WTC11 (cell line): ENCODE data around the gene TKT. TPM values are rescaled to one million over a fixed set of nuclear protein-coding genes. Genes with fewer than 3 reads are reported as not detected.

Source experiments
- ATAC-seq: fragments of 200-7000 bp; cut with Tn5 transposase; 2 replicates; pipeline ENCODE4 v1.10.0; 2021; ENCODE audit warnings: mild to moderate bottlenecking, moderate library complexity
- CTCF ChIA-PET: fragments of 300-600 bp; sonication (Branson Sonifier 250); formaldehyde crosslinking; loops from one replicate; lab custom pipeline; 2021; ENCODE audit warnings: antibody characterized with exemption; lab: Charles Lee
- POLR2A ChIA-PET: fragments of 350-600 bp; sonication (Branson Sonifier 250); formaldehyde crosslinking; loops from one replicate; lab custom pipeline; 2021; ENCODE audit warnings: antibody characterized with exemption; lab: Charles Lee
- DNase-seq: peaks from one replicate; pipeline ENCODE4 v3.0.0; 2021; ENCODE audit warnings: low spot score
- H3K27ac Mint-ChIP-seq: 2 replicates; pipeline ENCODE4 v1.8.0; 2021; ENCODE audit warnings: mixed read lengths
- H3K27me3 Mint-ChIP-seq: 2 replicates; pipeline ENCODE4 v1.8.0; 2021; ENCODE audit warnings: low read depth, mild to moderate bottlenecking, moderate library complexity, mixed read lengths
- H3K36me3 Mint-ChIP-seq: 2 replicates; pipeline ENCODE4 v1.8.0; 2021; ENCODE audit warnings: mixed read lengths
- H3K4me1 Mint-ChIP-seq: 2 replicates; pipeline ENCODE4 v1.8.0; 2022; ENCODE audit warnings: mixed read lengths
- H3K4me3 Mint-ChIP-seq: 2 replicates; pipeline ENCODE4 v1.8.0; 2021; ENCODE audit warnings: mild to moderate bottlenecking, moderate library complexity, mixed read lengths
- H3K9me3 Mint-ChIP-seq: 2 replicates; pipeline ENCODE4 v1.8.0; 2021; ENCODE audit warnings: mixed read lengths
- ELF4 ChIP-seq: sonication (generic); formaldehyde crosslinking; IDR thresholded peaks from 2 replicates; pipeline ENCODE4 v1.8.1; 2022; ENCODE audit warnings: low read depth, mild to moderate bottlenecking, moderate library complexity, missing genetic modification reagents
- FOXP1 ChIP-seq: sonication (generic); formaldehyde crosslinking; IDR thresholded peaks from 2 replicates; pipeline ENCODE4 v1.8.0; 2022; ENCODE audit warnings: missing genetic modification reagents, mild to moderate bottlenecking, moderate library complexity, borderline replicate concordance
- GRHL2 ChIP-seq: fragments of 250-450 bp; sonication (Bioruptor Pico); IDR thresholded peaks from 2 replicates; pipeline ENCODE4 v1.8.0; 2022; ENCODE audit warnings: mild to moderate bottlenecking, moderate library complexity; ENCODE audit not compliant: insufficient replicate concordance, severe bottlenecking
- KAT7 ChIP-seq: sonication (generic); formaldehyde crosslinking; IDR thresholded peaks from 2 replicates; pipeline ENCODE4 v1.8.1; 2023; ENCODE audit warnings: missing genetic modification reagents, mild to moderate bottlenecking, borderline replicate concordance
- NR2C2 ChIP-seq: sonication (generic); formaldehyde crosslinking; IDR thresholded peaks from 2 replicates; pipeline ENCODE4 v1.8.0; 2022; ENCODE audit warnings: mild to moderate bottlenecking, missing genetic modification reagents
- TCF7 ChIP-seq: sonication (generic); formaldehyde crosslinking; IDR thresholded peaks from 2 replicates; pipeline ENCODE4 v1.8.0; 2022; ENCODE audit warnings: mild to moderate bottlenecking, low read depth, missing genetic modification reagents, moderate library complexity
- TEAD4 ChIP-seq: sonication (generic); formaldehyde crosslinking; IDR thresholded peaks from 2 replicates; pipeline ENCODE4 v1.8.0; 2022; ENCODE audit warnings: mild to moderate bottlenecking, missing genetic modification reagents
- ZNF263 ChIP-seq: sonication (generic); formaldehyde crosslinking; IDR thresholded peaks from 2 replicates; pipeline ENCODE4 v1.8.1; 2022; ENCODE audit warnings: low read depth, mild to moderate bottlenecking, moderate library complexity, missing genetic modification reagents
- ZNF317 ChIP-seq: sonication (generic); formaldehyde crosslinking; IDR thresholded peaks from 2 replicates; pipeline ENCODE4 v1.8.1; 2023; ENCODE audit warnings: low read depth, mild to moderate bottlenecking, moderate library complexity, missing genetic modification reagents, borderline replicate concordance
- ZNF416 ChIP-seq: fragments of 250-450 bp; sonication (Bioruptor Pico); IDR thresholded peaks from 2 replicates; pipeline ENCODE4 v1.9.0; 2021; ENCODE audit warnings: mild to moderate bottlenecking, inconsistent platforms
- total RNA-seq: library from RNA; stranded (reverse); gene quantifications from 3 replicates; pipeline ENCODE4 v1.2.3, GENCODE V29; 2021
- TF ChIP-seq, protein P1 (sequence below): fragments of 200-600 bp; IDR thresholded peaks from 2 replicates; pipeline ENCODE4 v1.8.0; 2022; ENCODE audit warnings: antibody characterized with exemption
- TF ChIP-seq, protein P2 (sequence below): sonication (generic); formaldehyde crosslinking; IDR thresholded peaks from 2 replicates; pipeline ENCODE4 v1.8.1; 2023; ENCODE audit warnings: mild to moderate bottlenecking, missing genetic modification reagents, moderate library complexity
- TF ChIP-seq, protein P3 (sequence below): sonication (generic); formaldehyde crosslinking; IDR thresholded peaks from 2 replicates; pipeline ENCODE4 v1.8.0; 2022; ENCODE audit warnings: mild to moderate bottlenecking, missing genetic modification reagents
- TF ChIP-seq, protein P4 (sequence below): sonication (generic); formaldehyde crosslinking; IDR thresholded peaks from 2 replicates; pipeline ENCODE4 v1.8.0; 2022; ENCODE audit warnings: mild to moderate bottlenecking, missing genetic modification reagents
- TF ChIP-seq, protein P5 (sequence below): fragments of 250-450 bp; sonication (Bioruptor Pico); IDR thresholded peaks from 2 replicates; pipeline ENCODE4 v1.9.0; 2021; ENCODE audit warnings: moderate library complexity, mild to moderate bottlenecking, inconsistent platforms, borderline replicate concordance
- TF ChIP-seq, protein P6 (sequence below): sonication (generic); formaldehyde crosslinking; IDR thresholded peaks from 2 replicates; pipeline ENCODE4 v1.8.1; 2022; ENCODE audit warnings: mild to moderate bottlenecking, moderate library complexity, missing genetic modification reagents

TKT gene
- total RNA-seq, 1 experiment from 2014 or later = 1,040 TPM

DNA sequence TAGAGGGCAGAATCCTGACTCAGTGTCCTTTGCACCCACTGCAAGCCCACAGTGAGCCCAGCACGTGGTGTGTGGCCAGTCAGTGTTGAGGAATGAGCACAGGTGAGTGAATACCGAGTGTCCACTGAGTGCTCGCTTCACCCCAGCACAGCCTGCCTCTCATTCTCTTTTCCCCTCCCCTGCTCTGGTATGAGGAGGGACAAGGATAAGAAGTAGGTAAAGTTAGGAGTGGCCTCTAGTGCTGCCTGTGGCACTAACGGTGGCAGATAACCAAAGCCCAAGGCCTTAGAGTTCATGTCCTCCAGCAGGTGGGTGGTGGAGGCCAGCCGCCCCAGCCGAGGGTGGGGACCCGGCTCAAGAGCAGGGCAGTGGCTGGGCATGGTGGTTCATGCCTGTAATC lies 56.8 kb downstream of the TKT start (continued):
- TF ChIP-seq, protein P1, sequence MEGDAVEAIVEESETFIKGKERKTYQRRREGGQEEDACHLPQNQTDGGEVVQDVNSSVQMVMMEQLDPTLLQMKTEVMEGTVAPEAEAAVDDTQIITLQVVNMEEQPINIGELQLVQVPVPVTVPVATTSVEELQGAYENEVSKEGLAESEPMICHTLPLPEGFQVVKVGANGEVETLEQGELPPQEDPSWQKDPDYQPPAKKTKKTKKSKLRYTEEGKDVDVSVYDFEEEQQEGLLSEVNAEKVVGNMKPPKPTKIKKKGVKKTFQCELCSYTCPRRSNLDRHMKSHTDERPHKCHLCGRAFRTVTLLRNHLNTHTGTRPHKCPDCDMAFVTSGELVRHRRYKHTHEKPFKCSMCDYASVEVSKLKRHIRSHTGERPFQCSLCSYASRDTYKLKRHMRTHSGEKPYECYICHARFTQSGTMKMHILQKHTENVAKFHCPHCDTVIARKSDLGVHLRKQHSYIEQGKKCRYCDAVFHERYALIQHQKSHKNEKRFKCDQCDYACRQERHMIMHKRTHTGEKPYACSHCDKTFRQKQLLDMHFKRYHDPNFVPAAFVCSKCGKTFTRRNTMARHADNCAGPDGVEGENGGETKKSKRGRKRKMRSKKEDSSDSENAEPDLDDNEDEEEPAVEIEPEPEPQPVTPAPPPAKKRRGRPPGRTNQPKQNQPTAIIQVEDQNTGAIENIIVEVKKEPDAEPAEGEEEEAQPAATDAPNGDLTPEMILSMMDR = no peak

DNA sequence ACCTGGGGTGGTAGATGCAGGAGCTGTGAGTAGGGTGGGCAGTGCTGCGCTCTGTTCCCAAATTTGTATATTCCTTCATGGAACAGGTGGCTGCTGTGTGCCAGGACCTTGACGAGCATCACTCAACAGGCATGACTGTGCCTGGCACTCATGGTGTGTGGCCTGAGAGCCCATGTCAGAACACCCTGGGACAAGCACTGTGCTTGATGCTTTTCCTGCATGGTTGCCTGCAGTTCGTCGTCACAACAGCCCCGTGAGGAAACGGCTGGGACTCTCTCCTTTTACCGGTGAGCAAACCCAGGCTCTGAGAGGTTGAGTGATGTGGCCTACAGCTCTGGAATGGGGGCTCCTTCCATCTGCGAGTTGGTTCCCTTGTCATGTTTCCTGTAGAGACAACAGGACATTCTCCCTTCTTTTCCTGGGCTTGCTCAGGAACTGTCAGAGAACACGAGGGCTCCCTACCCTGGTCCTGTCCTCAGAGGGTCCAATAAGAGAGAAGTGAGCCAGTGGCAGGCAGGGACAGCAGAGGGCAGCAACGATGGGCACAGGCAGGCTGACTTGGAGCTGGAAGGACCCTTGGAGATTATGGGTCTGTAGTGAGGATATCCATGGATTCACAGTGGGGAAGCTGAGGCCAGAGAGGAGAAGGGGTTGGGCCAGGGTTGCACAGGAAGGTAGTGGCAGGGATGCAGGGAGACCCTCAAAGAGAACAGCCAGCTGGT lies 57.4 kb downstream of the TKT start:
- TF ChIP-seq GRHL2 (CRISPR knock-in tag) = no peak
- H3K4me1 Mint-ChIP-seq = peaks cover 21% of the 10 kb centered on the region
- CTCF ChIA-PET = interaction anchor here (0.5 to 1.3 kb wide), 10 partner anchors 22 to 302 kb away, joined by 3 to 8 read pairs (median 3); partner anchors contain the start of gene PRKCD
- DNase-seq = no peak
- POLR2A ChIA-PET = no interaction called here
- H3K36me3 Mint-ChIP-seq = no peaks in the 10 kb centered on the region
- no peak overlapping the region for H3K27ac Mint-ChIP-seq
- peaks cover 4% of the 10 kb centered on the region; the same call in 1 of the 2 replicates for H3K9me3 Mint-ChIP-seq
- H3K4me3 Mint-ChIP-seq = no peak overlapping the region
- ATAC-seq = peak; percentile 23
- peaks cover 10% of the 10 kb centered on the region; the same call in 1 of the 2 replicates for H3K27me3 Mint-ChIP-seq

DNA sequence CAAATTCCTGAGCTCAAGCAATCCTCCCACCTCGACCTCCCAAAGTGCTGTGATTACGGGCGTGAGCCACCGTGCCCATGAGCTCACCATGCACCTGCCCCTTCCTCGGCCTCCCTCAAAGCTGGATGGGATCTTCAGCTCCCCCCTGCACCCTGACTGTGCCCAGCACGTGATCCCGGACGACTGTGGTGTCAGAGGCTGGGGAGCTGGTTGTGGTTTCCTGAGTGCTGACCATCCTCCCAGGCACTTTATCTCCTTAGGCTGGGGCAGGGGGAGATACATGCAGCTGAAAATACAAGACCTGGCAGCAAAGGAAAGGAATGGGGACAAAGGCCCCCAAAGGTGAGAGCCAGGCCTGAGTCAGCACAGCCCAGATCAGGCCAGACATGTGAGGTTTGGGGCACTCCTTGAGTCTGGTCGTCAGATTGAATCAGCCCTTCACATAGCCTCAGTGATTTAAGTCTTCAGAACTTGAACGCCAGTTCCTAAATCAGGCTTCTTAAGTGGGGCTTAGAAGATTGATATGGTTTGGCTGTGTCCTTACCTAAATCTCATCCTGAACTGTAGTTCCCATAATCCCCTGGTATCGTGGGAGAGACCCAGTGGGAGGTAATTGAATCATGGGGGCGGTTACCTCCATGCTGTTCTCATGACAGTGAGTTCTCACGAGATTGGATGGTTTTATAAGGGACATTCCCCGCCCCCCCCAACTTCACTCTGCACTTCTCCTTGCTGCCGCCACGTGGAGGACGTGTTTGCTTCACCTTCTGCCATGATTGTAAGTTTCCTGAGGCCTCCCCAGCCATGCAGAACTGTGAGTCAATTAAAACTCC lies 59.0 kb downstream of the TKT start:
- CTCF ChIA-PET = interaction anchor here (0.6 to 3.2 kb wide), 27 partner anchors 9 to 351 kb away, joined by 3 to 48 read pairs (median 5); partner anchors contain the start of genes DCP1A, PRKCD and RFT1
- Mint-ChIP-seq H3K4me1 (peaks cover 27% of the 10 kb centered on the region), H3K9me3 (peaks cover 4% of the 10 kb centered on the region; the same call in 1 of the 2 replicates)
- no peak for ATAC-seq
- TF ChIP-seq TEAD4 = no peak
- TF ChIP-seq, protein P2, sequence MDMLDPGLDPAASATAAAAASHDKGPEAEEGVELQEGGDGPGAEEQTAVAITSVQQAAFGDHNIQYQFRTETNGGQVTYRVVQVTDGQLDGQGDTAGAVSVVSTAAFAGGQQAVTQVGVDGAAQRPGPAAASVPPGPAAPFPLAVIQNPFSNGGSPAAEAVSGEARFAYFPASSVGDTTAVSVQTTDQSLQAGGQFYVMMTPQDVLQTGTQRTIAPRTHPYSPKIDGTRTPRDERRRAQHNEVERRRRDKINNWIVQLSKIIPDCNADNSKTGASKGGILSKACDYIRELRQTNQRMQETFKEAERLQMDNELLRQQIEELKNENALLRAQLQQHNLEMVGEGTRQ (CRISPR knock-in tag) = peak; percentile 68
- TF ChIP-seq, protein P3, sequence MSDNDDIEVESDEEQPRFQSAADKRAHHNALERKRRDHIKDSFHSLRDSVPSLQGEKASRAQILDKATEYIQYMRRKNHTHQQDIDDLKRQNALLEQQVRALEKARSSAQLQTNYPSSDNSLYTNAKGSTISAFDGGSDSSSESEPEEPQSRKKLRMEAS (CRISPR knock-in tag) = 0 out of 2 replicates have a peak, but pooled peaks have one; percentile 27
- TF ChIP-seq, protein P4, sequence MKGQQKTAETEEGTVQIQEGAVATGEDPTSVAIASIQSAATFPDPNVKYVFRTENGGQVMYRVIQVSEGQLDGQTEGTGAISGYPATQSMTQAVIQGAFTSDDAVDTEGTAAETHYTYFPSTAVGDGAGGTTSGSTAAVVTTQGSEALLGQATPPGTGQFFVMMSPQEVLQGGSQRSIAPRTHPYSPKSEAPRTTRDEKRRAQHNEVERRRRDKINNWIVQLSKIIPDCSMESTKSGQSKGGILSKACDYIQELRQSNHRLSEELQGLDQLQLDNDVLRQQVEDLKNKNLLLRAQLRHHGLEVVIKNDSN = peak; percentile 51; the same call in 1 of the 2 replicates
- TF ChIP-seq, all 79 proteins: peak for 3
- DNase-seq = peak; percentile 62
- Mint-ChIP-seq H3K4me3 (no peak overlapping the region), H3K27ac (no peak overlapping the region), H3K36me3 (no peaks in the 10 kb centered on the region), H3K27me3 (peaks cover 10% of the 10 kb centered on the region; the same call in 1 of the 2 replicates)
- POLR2A ChIA-PET = interaction anchor here (0.5 to 2.7 kb wide), 4 partner anchors 36 to 89 kb away, joined by 3 to 7 read pairs (median 4); partner anchors contain the start of gene PRKCD

DNA sequence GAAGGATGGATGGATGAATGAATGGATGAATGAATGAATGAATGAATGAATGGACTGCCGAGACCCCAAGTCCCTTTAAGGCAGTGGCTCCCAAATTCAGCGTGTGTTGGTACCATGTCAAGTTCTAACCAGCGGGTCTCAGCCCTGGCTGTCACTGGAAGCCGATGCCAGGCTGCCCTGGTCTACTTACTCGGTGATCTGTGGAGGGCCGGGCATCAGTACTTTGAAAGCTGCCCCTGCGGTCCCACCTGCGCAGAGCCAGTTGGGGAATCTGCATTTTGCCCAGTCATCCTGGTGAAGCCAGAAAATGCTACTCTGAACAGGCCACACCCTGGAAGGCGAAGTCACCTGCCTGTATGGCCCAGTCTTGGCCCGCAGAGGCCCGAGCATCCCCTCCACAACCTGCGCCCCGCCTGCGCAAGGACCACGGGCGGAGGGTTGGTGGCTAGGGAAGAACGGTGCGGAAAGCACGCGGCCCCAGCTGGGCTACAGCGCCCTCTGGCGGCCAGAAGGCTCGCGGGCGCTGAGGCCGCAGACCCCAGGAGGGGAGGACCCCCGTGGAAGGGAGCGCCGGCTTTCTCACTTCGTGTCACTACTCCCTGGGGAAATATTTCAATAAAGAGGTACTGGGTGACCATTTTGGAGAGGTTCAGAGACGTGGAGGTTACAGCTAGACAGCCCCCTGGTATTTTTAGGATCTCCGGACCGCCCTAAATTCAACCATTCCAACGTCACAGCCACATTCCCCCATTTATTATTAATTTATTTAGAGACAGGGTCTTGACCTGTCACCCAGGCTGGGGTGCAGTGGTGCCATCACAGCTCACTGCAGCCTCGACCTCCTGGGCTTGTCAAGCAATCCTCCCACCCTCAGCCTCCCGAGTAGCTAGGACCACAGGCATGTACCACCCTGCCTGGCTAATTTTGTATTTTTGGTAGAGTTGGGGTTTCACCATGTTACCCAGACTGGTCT lies 59.9 kb downstream of the TKT start:
- Mint-ChIP-seq H3K27me3 (peaks cover 9% of the 10 kb centered on the region; the same call in 1 of the 2 replicates), H3K9me3 (peaks cover 3% of the 10 kb centered on the region; the same call in 1 of the 2 replicates), H3K36me3 (no peaks in the 10 kb centered on the region), H3K4me3 (no peak overlapping the region), H3K4me1 (peaks cover 27% of the 10 kb centered on the region), H3K27ac (no peak overlapping the region)
- ChIA-PET POLR2A (interaction anchor here (0.5 to 2.7 kb wide), 4 partner anchors 35 to 88 kb away, joined by 3 to 7 read pairs (median 4); partner anchors contain the start of gene PRKCD), CTCF (interaction anchor here (0.6 to 3.2 kb wide), 30 partner anchors 10 to 350 kb away, joined by 3 to 48 read pairs (median 5); partner anchors contain the start of genes DCP1A, PRKCD and RFT1)
- DNase-seq (peak; percentile 80), ATAC-seq (peak; percentile 74)
- TF ChIP-seq GRHL2 (CRISPR knock-in tag) (no peak), KAT7 (CRISPR knock-in tag) (no peak), TCF7 (CRISPR knock-in tag) (no peak), ZNF263 (CRISPR knock-in tag) (no peak), ZNF317 (no peak), ZNF416 (no peak), NR2C2 (CRISPR knock-in tag) (no peak), FOXP1 (CRISPR knock-in tag) (peak; percentile 75; the same call in 1 of the 2 replicates), ELF4 (CRISPR knock-in tag) (no peak)
- TF ChIP-seq, protein P5, sequence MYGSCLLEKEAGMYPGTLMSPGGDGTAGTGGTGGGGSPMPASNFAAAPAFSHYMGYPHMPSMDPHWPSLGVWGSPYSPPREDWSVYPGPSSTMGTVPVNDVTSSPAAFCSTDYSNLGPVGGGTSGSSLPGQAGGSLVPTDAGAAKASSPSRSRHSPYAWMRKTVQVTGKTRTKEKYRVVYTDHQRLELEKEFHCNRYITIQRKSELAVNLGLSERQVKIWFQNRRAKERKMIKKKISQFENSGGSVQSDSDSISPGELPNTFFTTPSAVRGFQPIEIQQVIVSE (CRISPR knock-in tag) = no peak
- TF ChIP-seq, protein P6, sequence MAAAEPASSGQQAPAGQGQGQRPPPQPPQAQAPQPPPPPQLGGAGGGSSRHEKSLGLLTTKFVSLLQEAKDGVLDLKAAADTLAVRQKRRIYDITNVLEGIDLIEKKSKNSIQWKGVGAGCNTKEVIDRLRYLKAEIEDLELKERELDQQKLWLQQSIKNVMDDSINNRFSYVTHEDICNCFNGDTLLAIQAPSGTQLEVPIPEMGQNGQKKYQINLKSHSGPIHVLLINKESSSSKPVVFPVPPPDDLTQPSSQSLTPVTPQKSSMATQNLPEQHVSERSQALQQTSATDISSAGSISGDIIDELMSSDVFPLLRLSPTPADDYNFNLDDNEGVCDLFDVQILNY (CRISPR knock-in tag) = no peak
- TF ChIP-seq, protein P3 (CRISPR knock-in tag) = peak; percentile 89
